H1 (cell line): ENCODE data around the gene GFPT1. TPM values are rescaled to one million over a fixed set of nuclear protein-coding genes. Genes with fewer than 3 reads are reported as not detected.

Experiments
- CTCF ChIA-PET: fragments of 300-600 bp; sonication (Branson Sonifier 250); formaldehyde crosslinking; loops from one replicate; lab custom pipeline; 2021; ENCODE audit not compliant: partially characterized antibody; lab: Charles Lee
- POLR2A ChIA-PET: fragments of 300-600 bp; sonication (Branson Sonifier 250); formaldehyde crosslinking; loops from one replicate; lab custom pipeline; 2021; ENCODE audit warnings: inconsistent platforms; ENCODE audit not compliant: partially characterized antibody; lab: Charles Lee
- DNase-seq, 2 experiments: peaks; one replicate each; pipeline versions ENCODE4 v3.0.0 to v3.0.0-alpha.2; 2010 to 2022; ENCODE audit warnings: low spot score in 2 of 2, low read depth in 1 of 2, mixed read lengths in 1 of 2
- FAIRE-seq: peaks from 2 replicates; lab custom pipeline; 2011; peaks lifted over from hg19 to GRCh38; lab: Jason Lieb, UNC
- H2AFZ ChIP-seq: 2 replicates; pipeline ENCODE4 v1.8.1; 2012; ENCODE audit warnings: low read length, inconsistent platforms
- H2AK5ac ChIP-seq: 2 replicates; pipeline ENCODE4 v1.6.1; 2013; ENCODE audit warnings: low read depth, low read length
- H2BK120ac ChIP-seq: replicated peaks from 2 replicates; pipeline ENCODE3; 2013; ENCODE audit warnings: low read depth, low read length, inconsistent platforms
- H2BK12ac ChIP-seq: 2 replicates; pipeline ENCODE4 v1.6.1; 2013; ENCODE audit warnings: low read depth, low read length
- H2BK15ac ChIP-seq: 2 replicates; pipeline ENCODE4 v1.6.1; 2013; ENCODE audit warnings: low read length
- H2BK20ac ChIP-seq: 2 replicates; pipeline ENCODE4 v1.6.1; 2013; ENCODE audit warnings: low read length
- H2BK5ac ChIP-seq: 2 replicates; pipeline ENCODE4 v1.6.1; 2013; ENCODE audit warnings: low read depth, low read length
- H3K14ac ChIP-seq: 2 replicates; pipeline ENCODE4 v1.6.1; 2013; ENCODE audit warnings: inconsistent platforms; ENCODE audit not compliant: insufficient read length
- H3K18ac ChIP-seq: 2 replicates; pipeline ENCODE4 v1.6.1; 2013; ENCODE audit warnings: low read length; ENCODE audit errors: extremely low read depth
- H3K23ac ChIP-seq: 2 replicates; pipeline ENCODE4 v1.6.1; 2013; ENCODE audit warnings: inconsistent platforms; ENCODE audit not compliant: insufficient read length
- H3K23me2 ChIP-seq: 2 replicates; pipeline ENCODE4 v1.6.1; 2013; ENCODE audit warnings: low read depth, low read length
- H3K27ac ChIP-seq: 2 replicates; pipeline ENCODE4 v1.6.1; 2011; ENCODE audit warnings: low read depth, low read length, inconsistent platforms
- H3K27me3 ChIP-seq, 4 experiments: replicated peaks in 1 of 4; 1 replicate in 1 of 4; 2 replicates in 3 of 4; pipeline versions ENCODE4 v1.6.1 to v1.8.1; 2011 to 2013; ENCODE audit warnings: low read length in 3 of 4, mild to moderate bottlenecking in 3 of 4, inconsistent platforms in 2 of 4, mixed read lengths in 2 of 4, moderate library complexity in 1 of 4; ENCODE audit not compliant: control insufficient read depth in 3 of 4, insufficient read depth in 3 of 4; ENCODE audit errors: extremely low read depth in 1 of 4
- H3K36me3 ChIP-seq, 4 experiments: 2 replicates each; pipeline versions ENCODE4 v1.6.1 to v1.8.1; 2011 to 2013; ENCODE audit warnings: mild to moderate bottlenecking in 4 of 4, low read length in 3 of 4, moderate library complexity in 2 of 4, control low read depth in 1 of 4, inconsistent platforms in 1 of 4; ENCODE audit not compliant: insufficient read depth in 4 of 4, control insufficient read depth in 2 of 4
- H3K4ac ChIP-seq: replicated peaks from 2 replicates; pipeline ENCODE3; 2013; ENCODE audit warnings: low read length, low read depth, mixed read lengths, inconsistent platforms; ENCODE audit not compliant: insufficient read length
- H3K4me1 ChIP-seq, 4 experiments: replicated peaks in 1 of 4; 1 replicate in 1 of 4; 2 replicates in 3 of 4; pipeline versions ENCODE4 v1.6.1 to v1.8.1; 2011 to 2013; ENCODE audit warnings: low read length in 3 of 4, inconsistent platforms in 2 of 4, mixed read lengths in 1 of 4; ENCODE audit not compliant: insufficient read depth in 4 of 4, control insufficient read depth in 3 of 4
- H3K4me2 ChIP-seq, 2 experiments: 2 replicates each; pipeline versions ENCODE4 v1.6.1 to v1.8.1; 2011 to 2013; ENCODE audit warnings: low read depth in 2 of 2, low read length in 2 of 2, control low read depth in 1 of 2, inconsistent platforms in 1 of 2, mild to moderate bottlenecking in 1 of 2; ENCODE audit not compliant: insufficient read depth in 1 of 2
- H3K4me3 ChIP-seq, 4 experiments: fragments of 200-600, 300-600 bp in 1 of 4; sonication (generic), shearing (Covaris generic), sonication (Bioruptor Twin) in 1 of 4; 2 replicates each; pipeline versions ENCODE4 v1.5.1 to v1.8.1; 2011 to 2016; ENCODE audit warnings: low read length in 4 of 4, low read depth in 3 of 4, control low read depth in 2 of 4, inconsistent platforms in 2 of 4, mild to moderate bottlenecking in 2 of 4, mixed read lengths in 1 of 4, moderate library complexity in 1 of 4; ENCODE audit not compliant: insufficient read depth in 2 of 4; ENCODE audit errors: extremely low read depth in 1 of 4
- H3K56ac ChIP-seq: replicated peaks from 2 replicates; pipeline ENCODE3; 2013; ENCODE audit warnings: low read depth, mild to moderate bottlenecking, mixed read lengths, low read length, inconsistent platforms; ENCODE audit not compliant: insufficient read length
- H3K79me1 ChIP-seq: 2 replicates; pipeline ENCODE4 v1.6.1; 2013; ENCODE audit warnings: low read depth, low read length, control low read depth
- H3K79me2 ChIP-seq, 2 experiments: 2 replicates each; pipeline versions ENCODE4 v1.6.1 to v1.8.1; 2012 to 2013; ENCODE audit warnings: low read length in 2 of 2, mild to moderate bottlenecking in 2 of 2, inconsistent platforms in 1 of 2; ENCODE audit not compliant: insufficient read depth in 2 of 2, control insufficient read depth in 1 of 2
- H3K9ac ChIP-seq, 4 experiments: replicated peaks in 1 of 4; 1 replicate in 1 of 4; 2 replicates in 3 of 4; pipeline versions ENCODE4 v1.6.1 to v1.8.1; 2011 to 2013; ENCODE audit warnings: low read depth in 3 of 4, low read length in 3 of 4, control low read depth in 2 of 4, mild to moderate bottlenecking in 2 of 4, moderate library complexity in 2 of 4, inconsistent platforms in 1 of 4; ENCODE audit errors: extremely low read depth in 1 of 4
- H3K9me3 ChIP-seq, 2 experiments: 2 replicates each; pipeline versions ENCODE4 v1.6.1 to v1.8.1; 2012 to 2013; ENCODE audit warnings: mild to moderate bottlenecking in 2 of 2, moderate library complexity in 2 of 2, control low read depth in 1 of 2, inconsistent platforms in 1 of 2, low read depth in 1 of 2, low read length in 1 of 2, mixed read lengths in 1 of 2; ENCODE audit not compliant: insufficient read depth in 2 of 2
- H4K20me1 ChIP-seq, 2 experiments: replicated peaks in 1 of 2; 2 replicates each; pipeline versions ENCODE3 to v1.8.1; 2011 to 2013; ENCODE audit warnings: inconsistent platforms in 2 of 2, low read length in 2 of 2, mild to moderate bottlenecking in 1 of 2; ENCODE audit not compliant: insufficient read depth in 2 of 2, control insufficient read depth in 1 of 2
- H4K5ac ChIP-seq: 2 replicates; pipeline ENCODE4 v1.6.1; 2013; ENCODE audit warnings: low read length, low read depth, mixed read lengths, inconsistent platforms; ENCODE audit not compliant: insufficient read length
- H4K8ac ChIP-seq: 2 replicates; pipeline ENCODE4 v1.8.0; 2013; ENCODE audit warnings: mild to moderate bottlenecking, moderate library complexity, low read length, inconsistent platforms; ENCODE audit not compliant: insufficient read depth; ENCODE audit errors: extremely low read depth
- H4K91ac ChIP-seq: replicated peaks from 2 replicates; pipeline ENCODE3; 2013; ENCODE audit warnings: low read length, mixed read lengths, inconsistent platforms; ENCODE audit not compliant: insufficient read length
- ASH2L ChIP-seq: fragments of 200-600, 300-600 bp; sonication (generic); IDR thresholded peaks from one replicate; pipeline ENCODE4 v1.7.1; 2017; ENCODE audit warnings: low read length
- EZH2 ChIP-seq: fragments of 200-600 bp; sonication (generic); IDR thresholded peaks from 2 replicates; pipeline ENCODE4 v1.7.1; 2012; ENCODE audit warnings: low read depth, mild to moderate bottlenecking, moderate library complexity, low read length, inconsistent platforms; ENCODE audit not compliant: severe bottlenecking
- HDAC2 ChIP-seq, 2 experiments: fragments of 300-600 bp in 1 of 2; sonication (generic) in 1 of 2; IDR thresholded peaks; 2 replicates each; pipeline ENCODE4 v1.6.1; 2011 to 2012; ENCODE audit warnings: low read depth in 2 of 2, low read length in 2 of 2, mild to moderate bottlenecking in 2 of 2, moderate library complexity in 2 of 2, borderline replicate concordance in 1 of 2, inconsistent platforms in 1 of 2
- SIN3A ChIP-seq, 2 experiments: IDR thresholded peaks in 1 of 2; conservative IDR thresholded peaks in 1 of 2; 2 replicates each; pipeline ENCODE4 v1.6.1; 2011 to 2012; ENCODE audit warnings: low read length in 2 of 2, improper control_type of control experiment in 1 of 2, low read depth in 1 of 2, mild to moderate bottlenecking in 1 of 2
- WGBS, 2 experiments: shearing (Covaris generic) in 1 of 2; methylation state at CpG; one replicate each; pipeline versions ENCODE4 v1.1.6 to v1.1.7; 2013 to 2015; ENCODE audit warnings: low lambda C conversion rate in 2 of 2, mixed read lengths in 2 of 2, inconsistent platforms in 1 of 2, low coverage in 1 of 2, missing lambda C conversion rate in 1 of 2; ENCODE audit not compliant: insufficient replicate concordance in 2 of 2, insufficient coverage in 1 of 2, insufficient read length in 1 of 2; ENCODE audit errors: extremely low coverage in 1 of 2, missing lambda C conversion rate in 1 of 2; 5-methylcytosine and 5-hydroxymethylcytosine counted together
- polyA plus RNA-seq, 7 experiments: library from polyadenylated mRNA; depleted of rRNA in 3 of 7; stranded (reverse) in 5 of 7; unstranded in 2 of 7; fragments of >200 nt in 5 of 7; fragments of 200-250 nt in 2 of 7; gene quantifications; 1 replicate in 5 of 7; 2 replicates in 1 of 7; 4 replicates in 1 of 7; pipeline versions ENCODE4 v1.2.1 to v1.2.3, GENCODE V29; 2011 to 2013; ENCODE audit warnings: missing spikeins in 2 of 7, mixed read lengths in 2 of 7
- total RNA-seq: library from RNA; stranded (reverse); fragmentation: NEBNext Ultra II Directional; extraction: Animal tissue kit (Norgen Biotek cat#: 25700); gene quantifications from 2 replicates; pipeline ENCODE4 v1.2.1, GENCODE V29; 2021

GFPT1 gene
- total and polyA plus RNA-seq, 2 of the 8 experiments (the other 6 are each of a cell fraction or from before 2014, with no cell fraction given): 13.3 to 76.2 TPM

DNA sequence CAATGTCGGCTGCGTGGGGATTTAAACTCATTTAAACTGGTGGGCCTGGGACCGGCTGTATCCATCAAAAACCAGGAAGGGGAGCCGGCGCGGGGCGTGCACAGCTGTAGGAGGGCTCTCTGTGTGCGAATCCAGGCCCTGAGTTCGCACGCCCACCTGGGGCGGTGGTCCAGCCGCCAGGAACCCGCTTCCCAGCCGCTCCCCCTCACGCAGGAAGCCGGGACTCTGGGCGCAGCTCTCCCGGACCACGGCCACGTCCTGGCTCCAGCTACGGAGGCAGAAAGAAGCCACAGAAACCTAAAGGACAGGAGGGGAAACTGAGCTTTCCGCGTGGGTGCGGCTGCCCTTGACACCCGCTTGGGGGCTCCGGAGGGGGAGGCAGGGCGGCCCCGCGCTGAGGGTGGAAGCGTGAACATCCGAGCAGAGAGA is 80.6 kb downstream of the GFPT1 start:
- Histone ChIP-seq H2BK12ac (0 out of 2 replicates have a peak overlapping the region, but pooled peaks have one; percentile 39), H3K36me3 (no peaks in the 10 kb centered on the region), H2AFZ (peak overlapping the region; percentile 20; the same call in 1 of the 2 replicates), H3K14ac (no peak overlapping the region), H2BK20ac (no peak overlapping the region), H3K18ac (0 out of 2 replicates have a peak overlapping the region, but pooled peaks have one; percentile 48), H4K91ac (no peak overlapping the region), H2BK15ac (no peak overlapping the region), H3K4me2 (peak overlapping the region; percentile 7 to 99), H3K9ac (no peak overlapping the region), H3K27ac (no peak overlapping the region), H3K27me3 (peaks cover 0 to 22% (median 13%) of the 10 kb centered on the region in 4 experiments; a peak in 6 of 7 replicates), H4K20me1 (no peaks in the 10 kb centered on the region), H4K8ac (peak overlapping the region; percentile 39; the same call in 1 of the 2 replicates), H3K56ac (no peak overlapping the region), H3K4ac (no peak overlapping the region), H4K5ac (no peak overlapping the region), H3K4me1 (peaks cover 0 to 16% (median 9%) of the 10 kb centered on the region in 4 experiments; a peak in 6 of 7 replicates), H3K23me2 (peaks cover 13% of the 10 kb centered on the region; the same call in 1 of the 2 replicates), H3K79me2 (no peaks in the 10 kb centered on the region), H3K79me1 (no peaks in the 10 kb centered on the region), H2BK5ac (no peak overlapping the region), H3K9me3 (no peaks in the 10 kb centered on the region), H2AK5ac (no peak overlapping the region), H3K23ac (no peak overlapping the region), H3K4me3 (peak overlapping the region; percentile 26 to 79 (median 74)), H2BK120ac (no peak overlapping the region)
- FAIRE-seq (no peak), DNase-seq (no peak)
- ChIA-PET CTCF (interaction anchor here (0.6 to 5.6 kb wide), 70 partner anchors 8 to 525 kb away, joined by 3 to 37 read pairs (median 4); partner anchors contain the start of gene NFU1), POLR2A (interaction anchor here (0.7 to 2.1 kb wide), 6 partner anchors 11 to 363 kb away, joined by 3 to 4 read pairs (median 4); no protein-coding TSS in a partner anchor)
- WGBS, 2 experiments: 5% methylated on average over 23 of the region's 31 CpGs; no CpG with 5 or more reads in 1 of the 2 experiments
- TF ChIP-seq ASH2L: no peak
- peak in 1 of 2 experiments; percentile 13; a peak in 1 of 4 replicates for TF ChIP-seq HDAC2 (IDR thresholded peaks at IDR 0.05; ENCODE audit: borderline replicate concordance in 1 of 2, low read depth in 2 of 2, low read length in 2 of 2)
- TF ChIP-seq SIN3A (conservative IDR thresholded peaks at IDR 0.05 in 1 of 2, IDR thresholded peaks at IDR 0.05 in 1 of 2; ENCODE audit: low read depth in 1 of 2, low read length in 2 of 2): 0 out of 4 replicates have a peak, but pooled peaks of 1 of the 2 experiments have one; percentile 12
- TF ChIP-seq EZH2: peak; percentile 54
